Peyer's patch (tissue), 4 donors: ENCODE results near the gene MELK.

Experiments
- CTCF ChIP-seq, 6 experiments: fragments of 450-650 bp in 4 of 6; fragments of 200-600 bp in 2 of 6; sonication (generic) in 1 of 6; IDR thresholded peaks; one replicate each; pipeline ENCODE4 v1.5.1; 2017 to 2019; ENCODE audit warnings: antibody characterized with exemption in 6 of 6, mild to moderate bottlenecking in 3 of 6, moderate library complexity in 1 of 6
- POLR2A ChIP-seq, 2 donors: fragments of 450-650 bp; IDR thresholded peaks; one replicate each; pipeline ENCODE4 v1.5.1; 2017; ENCODE audit warnings: antibody characterized with exemption in 2 of 2, mild to moderate bottlenecking in 2 of 2, moderate library complexity in 2 of 2

DNA sequence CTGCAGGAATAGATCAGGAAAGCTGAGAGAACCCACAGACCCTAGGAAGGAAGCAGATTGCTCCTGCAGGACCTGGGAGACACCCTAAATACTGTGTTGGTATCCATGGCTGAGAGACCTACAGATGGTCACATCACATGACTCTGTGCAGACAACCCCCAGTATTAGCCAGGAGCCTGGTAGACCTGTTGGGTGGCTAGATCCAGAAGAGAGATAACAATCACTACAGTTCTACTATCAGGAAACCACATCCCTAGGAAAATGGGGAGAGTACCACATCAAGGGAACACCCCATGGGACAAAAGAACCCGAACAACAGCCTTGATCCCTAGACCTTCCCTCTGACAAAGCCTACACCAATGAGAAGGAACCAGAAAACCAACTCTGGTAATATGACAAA is 24.2 kb upstream of the MELK start:
- TF ChIP-seq CTCF (IDR thresholded peaks at IDR 0.05) (no peak), POLR2A (IDR thresholded peaks at IDR 0.05) (no peak)
